HG02623 (cell line): ENCODE data around the gene IGF1R.

ENCODE experiments used
- ATAC-seq: cut with Tn5 transposase; IDR thresholded peaks from one replicate; pipeline ENCODE4 v1.9.1; 2021; ENCODE audit warnings: moderate library complexity; ENCODE audit not compliant: unreplicated experiment

Gene IGF1R

GRCh38 chr15:98933406-98933805 lies 285.1 kb downstream of the IGF1R start:
- no peak for ATAC-seq

- ATAC-seq, result no peak
These were observed 287.4 kb downstream of the IGF1R start for GRCh38 chr15:98935736-98936135.

GRCh38 chr15:98937413-98938104 lies 289.2 kb downstream of the IGF1R start:
- ATAC-seq, result peak; percentile 69

- no peak for ATAC-seq
These were observed 289.7 kb downstream of the IGF1R start for GRCh38 chr15:98938105-98938417.

GRCh38 chr15:98938799-98939198 lies 290.5 kb downstream of the IGF1R start:
- ATAC-seq, result no peak

- ATAC-seq, result no peak
These were observed 291.2 kb downstream of the IGF1R start for GRCh38 chr15:98939311-98940080.

GRCh38 chr15:98941595-98942255 lies 293.4 kb downstream of the IGF1R start:
- ATAC-seq, result no peak

- no peak for ATAC-seq
These were observed 294.1 kb downstream of the IGF1R start for GRCh38 chr15:98942431-98942830.

- no peak for ATAC-seq
These were observed 294.7 kb downstream of the IGF1R start for GRCh38 chr15:98943051-98943508.

- no peak for ATAC-seq
These were observed 295.3 kb downstream of the IGF1R start for GRCh38 chr15:98943601-98944151.

- no peak for ATAC-seq
These were observed 298.2 kb downstream of the IGF1R start for GRCh38 chr15:98946301-98947255.

GRCh38 chr15:98948456-98948855 lies 300.1 kb downstream of the IGF1R start:
- ATAC-seq, result no peak

GRCh38 chr15:98948941-98949340 lies 300.6 kb downstream of the IGF1R start:
- ATAC-seq, result no peak

GRCh38 chr15:98949624-98950023 lies 301.3 kb downstream of the IGF1R start:
- ATAC-seq, result no peak

GRCh38 chr15:98950248-98950647 lies 301.9 kb downstream of the IGF1R start:
- no peak for ATAC-seq

GRCh38 chr15:98951004-98951403 lies 302.7 kb downstream of the IGF1R start:
- ATAC-seq, result no peak

- no peak for ATAC-seq
These were observed 303.4 kb downstream of the IGF1R start for GRCh38 chr15:98951493-98952320.

- peak; percentile 95 for ATAC-seq
These were observed 304.1 kb downstream of the IGF1R start for GRCh38 chr15:98952381-98952803.

GRCh38 chr15:98953000-98953787 lies 304.9 kb downstream of the IGF1R start:
- no peak for ATAC-seq
